CD4-positive, alpha-beta T cell treated with Interleukin-10 for 1 hour (primary cell): ENCODE data around the gene TMEM243.
"Not testable (repeated sequence)": the region's sequence is repeated elsewhere in the genome, so short reads cannot be mapped to it uniquely, and the experiment has no call there.

ENCODE experiments used
- DNase-seq: peaks from one replicate; pipeline ENCODE4 v3.0.0-alpha.2; 2020

The TMEM243 gene

GRCh38 chr7:87210506-87210905 is 9.0 kb downstream of the TMEM243 start:
- DNase-seq = no peak

- DNase-seq = no peak
These were observed 10.1 kb downstream of the TMEM243 start for GRCh38 chr7:87209295-87209924.

GRCh38 chr7:87206361-87206760 is 13.2 kb downstream of the TMEM243 start:
- no peak for DNase-seq

GRCh38 chr7:87205701-87206100 is 13.8 kb downstream of the TMEM243 start:
- not testable (repeated sequence) for DNase-seq

GRCh38 chr7:87204933-87205332 is 14.6 kb downstream of the TMEM243 start:
- no peak for DNase-seq

- DNase-seq = not testable (repeated sequence)
These were observed 15.6 kb downstream of the TMEM243 start for GRCh38 chr7:87203929-87204328.

- no peak for DNase-seq
These were observed 16.8 kb downstream of the TMEM243 start for GRCh38 chr7:87202705-87203104.

- DNase-seq = no peak
These were observed 17.3 kb downstream of the TMEM243 start for GRCh38 chr7:87202208-87202607.

GRCh38 chr7:87199700-87200450 is 19.7 kb downstream of the TMEM243 start:
- no peak for DNase-seq

GRCh38 chr7:87199241-87199640 is 20.3 kb downstream of the TMEM243 start:
- DNase-seq = no peak

GRCh38 chr7:87193912-87194311 is 25.6 kb downstream of the TMEM243 start:
- DNase-seq = no peak

- DNase-seq = no peak
These were observed 26.6 kb downstream of the TMEM243 start for GRCh38 chr7:87192784-87193487.

- no peak for DNase-seq
These were observed 28.7 kb downstream of the TMEM243 start for GRCh38 chr7:87190783-87191182.

GRCh38 chr7:87188930-87189329 is 30.6 kb downstream of the TMEM243 start:
- no peak for DNase-seq

- DNase-seq = no peak
These were observed 32.4 kb downstream of the TMEM243 start for GRCh38 chr7:87187120-87187519.

GRCh38 chr7:87179180-87179579 is 40.4 kb downstream of the TMEM243 start:
- no peak for DNase-seq

- no peak for DNase-seq
These were observed 41.2 kb downstream of the TMEM243 start for GRCh38 chr7:87178320-87178719.

GRCh38 chr7:87173471-87173870 is 46.1 kb downstream of the TMEM243 start:
- no peak for DNase-seq

- no peak for DNase-seq
These were observed 48.1 kb downstream of the TMEM243 start for GRCh38 chr7:87171282-87171934.

- DNase-seq = no peak
These were observed 48.7 kb downstream of the TMEM243 start for GRCh38 chr7:87170828-87171227.

GRCh38 chr7:87164433-87164832 is 55.1 kb downstream of the TMEM243 start:
- DNase-seq = no peak

- no peak for DNase-seq
These were observed 60.0 kb downstream of the TMEM243 start for GRCh38 chr7:87159538-87159937.

- DNase-seq = no peak
These were observed 62.8 kb downstream of the TMEM243 start for GRCh38 chr7:87156709-87157108.
